D721Med (cell line): ENCODE data around the gene ZDHHC19.
"Not testable (repeated sequence)": the region's sequence is repeated elsewhere in the genome, so short reads cannot be mapped to it uniquely, and the experiment has no call there.

Source experiments
- DNase-seq: peaks from one replicate; pipeline ENCODE4 v3.0.0; 2011; ENCODE audit warnings: low spot score; ENCODE audit not compliant: insufficient read length
- FAIRE-seq: peaks from 2 replicates; lab custom pipeline; 2011; peaks lifted over from hg19 to GRCh38; lab: Jason Lieb, UNC
- CTCF ChIP-seq: IDR thresholded peaks from 2 replicates; pipeline ENCODE4 v1.5.1; 2012; ENCODE audit warnings: mild to moderate bottlenecking, control low read depth; ENCODE audit not compliant: insufficient read depth; ENCODE audit errors: missing control alignments

The ZDHHC19 gene

DNA sequence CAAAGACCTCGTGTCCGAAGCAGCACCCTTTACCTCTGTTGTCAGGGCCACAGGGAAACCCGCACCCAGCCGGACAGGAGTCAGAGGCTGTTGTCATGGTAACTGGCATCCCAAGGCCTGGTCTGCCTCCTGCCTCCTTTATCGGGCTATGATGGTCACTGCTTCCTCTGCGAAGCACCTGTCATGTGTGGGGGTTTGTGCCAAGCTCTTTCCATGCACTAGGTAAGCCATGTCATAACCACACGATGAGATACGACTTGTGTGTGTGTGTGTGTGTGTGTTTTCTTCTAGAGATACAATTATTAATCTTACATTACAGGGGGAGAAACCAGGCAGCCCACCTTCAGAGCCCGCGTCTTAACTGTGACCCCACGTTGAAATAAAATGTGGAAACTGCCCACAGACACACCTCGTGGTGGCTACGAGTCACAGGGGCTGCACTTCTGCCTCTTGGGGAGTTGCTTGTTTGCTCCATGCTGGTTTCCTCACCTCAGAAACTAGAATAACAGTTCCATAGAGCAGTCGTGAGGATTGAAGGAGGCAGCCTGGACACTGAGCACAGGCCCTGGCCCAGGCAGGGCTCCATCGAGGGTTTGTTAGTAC is 18.0 kb downstream of the ZDHHC19 start:
- DNase-seq, result no peak
- no peak for TF ChIP-seq CTCF
- FAIRE-seq, result no peak

DNA sequence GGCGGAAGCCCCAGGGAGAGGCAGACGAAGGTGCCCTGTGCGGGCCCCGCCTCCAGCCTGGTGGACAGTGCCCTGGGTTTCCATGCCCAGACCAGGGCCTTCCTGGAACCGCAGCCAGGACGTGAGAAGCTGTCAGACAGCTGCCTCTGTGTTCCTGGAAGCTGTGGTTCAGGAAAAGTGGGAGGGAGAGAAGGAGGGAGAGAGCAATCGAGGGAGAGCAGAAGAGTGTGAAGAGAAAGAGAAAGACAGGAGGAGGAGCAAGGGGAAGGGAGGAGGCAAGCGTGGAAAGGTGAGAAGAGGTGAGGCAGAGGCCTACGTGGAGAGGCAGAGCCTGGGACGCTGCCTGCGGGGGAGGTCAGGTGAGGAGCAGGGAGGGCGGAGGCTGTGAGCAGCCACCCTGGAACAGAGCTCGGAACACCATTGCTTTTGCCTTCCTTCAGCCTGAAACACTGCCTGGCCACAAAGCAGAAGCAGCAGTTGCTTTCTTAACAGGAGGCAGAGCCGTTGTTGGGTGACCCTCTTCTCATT is 18.6 kb downstream of the ZDHHC19 start:
- no peak for TF ChIP-seq CTCF
- no peak for DNase-seq
- no peak for FAIRE-seq

GRCh38 chr3:196192036-196192523 is 19.1 kb downstream of the ZDHHC19 start:
- DNase-seq, result no peak
- FAIRE-seq, result no peak
- TF ChIP-seq CTCF, result no peak

- no peak for DNase-seq
- no peak for TF ChIP-seq CTCF
- FAIRE-seq, result no peak
Observed at GRCh38 chr3:196189566-196190347, 21.4 kb downstream of the ZDHHC19 start.

DNA sequence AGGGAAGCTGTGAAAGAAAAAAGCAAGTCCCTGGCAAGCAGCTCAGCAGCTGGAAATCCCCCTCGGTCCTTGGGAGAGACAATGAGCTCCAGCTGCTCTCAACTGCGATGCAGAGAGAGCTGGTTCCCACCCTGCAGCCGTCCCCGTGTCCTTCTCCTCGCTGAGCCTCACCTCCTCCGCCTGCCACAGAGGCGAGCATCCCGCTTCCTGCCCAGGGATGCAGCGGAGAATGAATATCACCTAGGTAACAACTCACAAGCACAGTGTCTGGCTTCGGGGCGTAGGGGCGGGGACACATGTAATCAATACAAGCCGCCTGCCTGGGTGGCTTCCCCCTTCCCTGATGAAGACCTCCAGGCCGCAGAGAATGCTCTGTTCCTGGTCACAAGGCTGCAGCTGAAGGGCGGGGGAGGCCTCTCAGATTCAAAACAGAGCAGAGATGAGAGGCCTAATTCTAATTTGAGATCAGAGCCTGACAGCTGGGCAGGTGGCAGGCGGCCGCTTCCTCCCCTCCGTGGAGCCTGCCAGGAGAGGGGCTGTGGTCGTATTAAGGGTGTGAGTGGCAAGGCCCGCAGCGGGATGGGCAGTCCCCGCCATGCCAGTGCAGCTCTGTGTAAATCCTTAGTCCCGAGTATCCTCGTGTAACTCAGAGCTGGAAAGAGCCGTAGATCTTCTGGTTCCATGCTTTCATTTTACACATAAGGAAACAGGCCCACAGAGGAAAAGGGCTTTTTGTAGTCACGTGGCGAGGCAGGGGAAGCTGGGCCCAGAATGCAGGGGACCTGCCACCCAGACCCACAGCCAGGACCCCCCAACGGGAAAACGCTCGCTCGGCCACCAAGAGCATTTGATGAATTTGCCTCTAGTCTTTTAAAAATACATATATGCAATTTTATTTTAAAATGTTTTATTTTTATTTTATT is 24.3 kb downstream of the ZDHHC19 start:
- no peak for FAIRE-seq

DNA sequence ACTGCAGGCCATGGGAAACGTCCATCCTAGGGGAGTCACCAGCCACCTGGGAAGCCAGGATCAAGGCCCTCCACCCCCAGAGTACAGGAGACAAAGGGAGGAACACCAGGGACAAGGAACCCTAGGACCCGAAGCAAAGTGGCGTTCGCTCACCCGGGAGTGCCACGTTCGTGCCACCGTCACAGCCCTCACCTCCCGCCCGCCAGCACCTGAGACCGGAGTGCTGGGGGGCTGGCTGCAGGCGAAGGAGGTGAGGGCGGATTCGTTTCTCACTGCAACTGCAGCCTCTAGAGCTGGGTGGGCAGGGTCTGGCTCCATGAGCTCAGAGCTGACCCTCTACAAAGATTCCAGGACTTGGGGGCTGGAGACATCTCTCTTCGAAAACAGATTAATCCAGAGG is 26.3 kb downstream of the ZDHHC19 start:
- DNase-seq (no peak), FAIRE-seq (no peak)
- TF ChIP-seq CTCF, result no peak

More for the DNA sequence above, 24.3 kb downstream of the ZDHHC19 start:
- no peak for DNase-seq
- TF ChIP-seq CTCF, result no peak

GRCh38 chr3:196184169-196184432 is 27.1 kb downstream of the ZDHHC19 start:
- not testable (repeated sequence) for DNase-seq, FAIRE-seq
